ENCODE measurements around the gene DCLK3.

- TF ChIP-seq, protein P1, sequence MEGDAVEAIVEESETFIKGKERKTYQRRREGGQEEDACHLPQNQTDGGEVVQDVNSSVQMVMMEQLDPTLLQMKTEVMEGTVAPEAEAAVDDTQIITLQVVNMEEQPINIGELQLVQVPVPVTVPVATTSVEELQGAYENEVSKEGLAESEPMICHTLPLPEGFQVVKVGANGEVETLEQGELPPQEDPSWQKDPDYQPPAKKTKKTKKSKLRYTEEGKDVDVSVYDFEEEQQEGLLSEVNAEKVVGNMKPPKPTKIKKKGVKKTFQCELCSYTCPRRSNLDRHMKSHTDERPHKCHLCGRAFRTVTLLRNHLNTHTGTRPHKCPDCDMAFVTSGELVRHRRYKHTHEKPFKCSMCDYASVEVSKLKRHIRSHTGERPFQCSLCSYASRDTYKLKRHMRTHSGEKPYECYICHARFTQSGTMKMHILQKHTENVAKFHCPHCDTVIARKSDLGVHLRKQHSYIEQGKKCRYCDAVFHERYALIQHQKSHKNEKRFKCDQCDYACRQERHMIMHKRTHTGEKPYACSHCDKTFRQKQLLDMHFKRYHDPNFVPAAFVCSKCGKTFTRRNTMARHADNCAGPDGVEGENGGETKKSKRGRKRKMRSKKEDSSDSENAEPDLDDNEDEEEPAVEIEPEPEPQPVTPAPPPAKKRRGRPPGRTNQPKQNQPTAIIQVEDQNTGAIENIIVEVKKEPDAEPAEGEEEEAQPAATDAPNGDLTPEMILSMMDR (IDR thresholded peaks at IDR 0.05) = no peak
- no peak for TF ChIP-seq POLR2A (IDR thresholded peaks at IDR 0.05)
Observed at GRCh38 chr3:36769926-36770325, 5.6 kb upstream of the DCLK3 start.
